Measurements from ENCODE around the gene MPO.

MPO gene

GRCh38 chr17:58263773-58264172, 17.0 kb downstream of the MPO start:
- Histone ChIP-seq H3K9me2 (replicated peaks; ENCODE audit: control insufficient read depth, low read length) (no peaks in the 10 kb centered on the region), H3K79me2 (ENCODE audit: control insufficient read depth, low read length) (no peaks in the 10 kb centered on the region), H3F3A (ENCODE audit: control insufficient read depth, insufficient read depth) (no peaks in the 10 kb centered on the region), H3K4me1 (ENCODE audit: control insufficient read depth, low read length) (no peaks in the 10 kb centered on the region), H3K27ac (ENCODE audit: low read depth, low read length) (no peak overlapping the region), H3K9me3 (ENCODE audit: control insufficient read depth, insufficient read depth, low read length) (no peaks in the 10 kb centered on the region), H3K27me3 (ENCODE audit: control insufficient read depth, low read length) (peaks cover 42% of the 10 kb centered on the region), H4K20me1 (ENCODE audit: control insufficient read depth, insufficient read depth, low read depth, low read length) (no peaks in the 10 kb centered on the region), H3K36me3 (ENCODE audit: control insufficient read depth, low read length) (no peaks in the 10 kb centered on the region), H3K4me3 (ENCODE audit: low read length) (no peak overlapping the region), H3K4me2 (ENCODE audit: low read length) (no peak overlapping the region)
- TF ChIP-seq CTCF (IDR thresholded peaks at IDR 0.05; ENCODE audit: low read depth, low read length, poor library complexity, severe bottlenecking) = no peak
- no peak for TF ChIP-seq EZH2phosphoT487 (IDR thresholded peaks at IDR 0.05; ENCODE audit: borderline replicate concordance, low read length)

GRCh38 chr17:58262149-58262548, 18.6 kb downstream of the MPO start:
- no peak for TF ChIP-seq CTCF (IDR thresholded peaks at IDR 0.05; ENCODE audit: low read depth, low read length, poor library complexity, severe bottlenecking)
- TF ChIP-seq EZH2phosphoT487 (IDR thresholded peaks at IDR 0.05; ENCODE audit: borderline replicate concordance, low read length) = no peak
- peaks cover 47% of the 10 kb centered on the region for H3K27me3 ChIP-seq (ENCODE audit: control insufficient read depth, low read length)

GRCh38 chr17:58254803-58255202, 25.9 kb downstream of the MPO start:
- H3K79me2 ChIP-seq (ENCODE audit: control insufficient read depth, low read length) = no peaks in the 10 kb centered on the region
- peaks cover 2% of the 10 kb centered on the region for H3K4me1 ChIP-seq (ENCODE audit: control insufficient read depth, low read length)
- H3K4me2 ChIP-seq (ENCODE audit: low read length) = no peak overlapping the region
- TF ChIP-seq EZH2phosphoT487 (IDR thresholded peaks at IDR 0.05; ENCODE audit: borderline replicate concordance, low read length) (no peak), CTCF (IDR thresholded peaks at IDR 0.05; ENCODE audit: low read depth, low read length, poor library complexity, severe bottlenecking) (peak; percentile 32)
- H3K36me3 ChIP-seq (ENCODE audit: control insufficient read depth, low read length) = no peaks in the 10 kb centered on the region
- H3F3A ChIP-seq (ENCODE audit: control insufficient read depth, insufficient read depth) = no peaks in the 10 kb centered on the region
- no peak overlapping the region for H3K4me3 ChIP-seq (ENCODE audit: low read length)
- no peaks in the 10 kb centered on the region for H3K9me3 ChIP-seq (ENCODE audit: control insufficient read depth, insufficient read depth, low read length)
- H4K20me1 ChIP-seq (ENCODE audit: control insufficient read depth, insufficient read depth, low read depth, low read length) = no peaks in the 10 kb centered on the region
- H3K27ac ChIP-seq (ENCODE audit: low read depth, low read length) = no peak overlapping the region
- peaks cover 19% of the 10 kb centered on the region for H3K27me3 ChIP-seq (ENCODE audit: control insufficient read depth, low read length)
- no peaks in the 10 kb centered on the region for H3K9me2 ChIP-seq (replicated peaks; ENCODE audit: control insufficient read depth, low read length)

More at GRCh38 chr17:58262149-58262548, 18.6 kb downstream of the MPO start:
- H3K4me3 ChIP-seq (ENCODE audit: low read length) = no peak overlapping the region
- no peaks in the 10 kb centered on the region for H3K36me3 ChIP-seq (ENCODE audit: control insufficient read depth, low read length)
- H3K79me2 ChIP-seq (ENCODE audit: control insufficient read depth, low read length) = no peaks in the 10 kb centered on the region
- no peaks in the 10 kb centered on the region for H3F3A ChIP-seq (ENCODE audit: control insufficient read depth, insufficient read depth)
- no peak overlapping the region for H3K4me2 ChIP-seq (ENCODE audit: low read length)
- no peaks in the 10 kb centered on the region for H3K9me3 ChIP-seq (ENCODE audit: control insufficient read depth, insufficient read depth, low read length)
- no peak overlapping the region for H3K27ac ChIP-seq (ENCODE audit: low read depth, low read length)
- H3K4me1 ChIP-seq (ENCODE audit: control insufficient read depth, low read length) = no peaks in the 10 kb centered on the region
- no peaks in the 10 kb centered on the region for H3K9me2 ChIP-seq (replicated peaks; ENCODE audit: control insufficient read depth, low read length)
- no peaks in the 10 kb centered on the region for H4K20me1 ChIP-seq (ENCODE audit: control insufficient read depth, insufficient read depth, low read depth, low read length)
